Measurements from ENCODE around the gene ASCL5. TPM values are rescaled to one million over a fixed set of nuclear protein-coding genes. Genes with fewer than 3 reads are reported as not detected.

ASCL5 gene
- total RNA-seq, 1 experiment from 2014 or later = not detected

DNA sequence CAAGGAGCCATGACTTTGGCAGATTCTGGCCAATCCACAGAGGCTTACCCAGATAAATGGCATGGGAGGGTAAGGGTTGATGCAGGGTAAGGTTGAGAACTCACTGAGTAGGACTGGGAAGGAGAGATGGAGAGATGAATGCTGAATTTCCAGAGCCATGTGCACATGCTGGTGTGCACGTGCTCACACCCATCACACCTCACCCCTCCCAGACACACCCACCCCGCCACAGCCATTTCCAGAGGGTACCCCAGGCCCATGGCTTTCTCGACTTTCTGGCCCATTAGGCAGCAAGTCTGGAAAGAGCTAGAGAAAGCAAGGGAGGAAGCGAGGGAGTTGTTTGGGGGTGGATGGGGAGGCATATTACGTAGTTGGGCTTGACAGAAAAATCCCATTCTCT lies 16.4 kb downstream of the ASCL5 start:
- intact Hi-C loops (cut with micrococcal nuclease; ENCODE audit: unreplicated experiment) (loop anchor here (5.0 kb wide), 1 partner anchor 133 kb away; no protein-coding TSS in a partner anchor), in situ Hi-C loops (cut with HindIII; ENCODE audit: low pct_unique_long_range_greater_than_20kb, low sequenced_read_pairs) (no loop called here)
- H3K27ac ChIP-seq (ENCODE audit: low read length) = no peak overlapping the region
- no peaks in the 10 kb centered on the region for H3K27me3 ChIP-seq (ENCODE audit: control insufficient read depth, insufficient read depth, low read length)
- BruUV-seq (replicated peaks) = no TSS peak
- no peak overlapping the region for H3K4me3 ChIP-seq (ENCODE audit: low read depth in 2 of 2, low read length in 2 of 2)
- no peak for DNase-seq (ENCODE audit: low read depth, low spot score)
- TF ChIP-seq TCF7L2 (IDR thresholded peaks at IDR 0.05; ENCODE audit: low read depth, low read length) (no peak), POLR2AphosphoS5 (IDR thresholded peaks at IDR 0.05; ENCODE audit: low read depth, low read length) (no peak), SIN3A (IDR thresholded peaks at IDR 0.05; ENCODE audit: borderline replicate concordance, insufficient read depth, low read depth, low read length) (no peak), REST (IDR thresholded peaks at IDR 0.05; ENCODE audit: insufficient read depth in 1 of 2, low read depth in 2 of 2, low read length in 1 of 2) (no peak)
- TF ChIP-seq, protein P1, sequence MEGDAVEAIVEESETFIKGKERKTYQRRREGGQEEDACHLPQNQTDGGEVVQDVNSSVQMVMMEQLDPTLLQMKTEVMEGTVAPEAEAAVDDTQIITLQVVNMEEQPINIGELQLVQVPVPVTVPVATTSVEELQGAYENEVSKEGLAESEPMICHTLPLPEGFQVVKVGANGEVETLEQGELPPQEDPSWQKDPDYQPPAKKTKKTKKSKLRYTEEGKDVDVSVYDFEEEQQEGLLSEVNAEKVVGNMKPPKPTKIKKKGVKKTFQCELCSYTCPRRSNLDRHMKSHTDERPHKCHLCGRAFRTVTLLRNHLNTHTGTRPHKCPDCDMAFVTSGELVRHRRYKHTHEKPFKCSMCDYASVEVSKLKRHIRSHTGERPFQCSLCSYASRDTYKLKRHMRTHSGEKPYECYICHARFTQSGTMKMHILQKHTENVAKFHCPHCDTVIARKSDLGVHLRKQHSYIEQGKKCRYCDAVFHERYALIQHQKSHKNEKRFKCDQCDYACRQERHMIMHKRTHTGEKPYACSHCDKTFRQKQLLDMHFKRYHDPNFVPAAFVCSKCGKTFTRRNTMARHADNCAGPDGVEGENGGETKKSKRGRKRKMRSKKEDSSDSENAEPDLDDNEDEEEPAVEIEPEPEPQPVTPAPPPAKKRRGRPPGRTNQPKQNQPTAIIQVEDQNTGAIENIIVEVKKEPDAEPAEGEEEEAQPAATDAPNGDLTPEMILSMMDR (IDR thresholded peaks at IDR 0.05) = no peak
- H3K4me1 ChIP-seq (ENCODE audit: control insufficient read depth, insufficient read depth, low read length) = peaks cover 3% of the 10 kb centered on the region; the same call in 1 of the 2 replicates
- no peaks in the 10 kb centered on the region for H3K9me3 ChIP-seq (ENCODE audit: control insufficient read depth, insufficient read depth, low read depth, low read length)
- H3K36me3 ChIP-seq (ENCODE audit: control insufficient read depth, insufficient read depth, low read length) = no peaks in the 10 kb centered on the region
- ChIA-PET CTCF (no interaction called here), POLR2A (no interaction called here)
- ATAC-seq = no peak

GRCh38 chr1:201110138-201110537 lies 16.8 kb downstream of the ASCL5 start:
- Histone ChIP-seq H3K27ac (ENCODE audit: low read length) (no peak overlapping the region), H3K36me3 (ENCODE audit: control insufficient read depth, insufficient read depth, low read length) (no peaks in the 10 kb centered on the region), H3K27me3 (ENCODE audit: control insufficient read depth, insufficient read depth, low read length) (no peaks in the 10 kb centered on the region), H3K4me1 (ENCODE audit: control insufficient read depth, insufficient read depth, low read length) (peaks cover 3% of the 10 kb centered on the region; the same call in 1 of the 2 replicates), H3K4me3 (ENCODE audit: low read depth in 2 of 2, low read length in 2 of 2) (no peak overlapping the region), H3K9me3 (ENCODE audit: control insufficient read depth, insufficient read depth, low read depth, low read length) (no peaks in the 10 kb centered on the region)
- intact Hi-C loops (cut with micrococcal nuclease; ENCODE audit: unreplicated experiment) (loop anchor here (5.0 kb wide), 1 partner anchor 133 kb away; no protein-coding TSS in a partner anchor), in situ Hi-C loops (cut with HindIII; ENCODE audit: low pct_unique_long_range_greater_than_20kb, low sequenced_read_pairs) (no loop called here)
- ATAC-seq (no peak), DNase-seq (ENCODE audit: low read depth, low spot score) (no peak)
- TF ChIP-seq TCF7L2 (IDR thresholded peaks at IDR 0.05; ENCODE audit: low read depth, low read length) (no peak), SIN3A (IDR thresholded peaks at IDR 0.05; ENCODE audit: borderline replicate concordance, insufficient read depth, low read depth, low read length) (no peak), POLR2AphosphoS5 (IDR thresholded peaks at IDR 0.05; ENCODE audit: low read depth, low read length) (no peak), REST (IDR thresholded peaks at IDR 0.05; ENCODE audit: insufficient read depth in 1 of 2, low read depth in 2 of 2, low read length in 1 of 2) (no peak)
- TF ChIP-seq, protein P1 (IDR thresholded peaks at IDR 0.05) = no peak
- no TSS peak for BruUV-seq (replicated peaks)
- ChIA-PET CTCF (no interaction called here), POLR2A (no interaction called here)

Data from Panc1 (cell line).